CD4-positive, alpha-beta T cell treated with Interleukin-6 for 4 hours (primary cell): ENCODE measurements around the gene CYP21A2.
"Not testable (repeated sequence)": the region's sequence is repeated elsewhere in the genome, so short reads cannot be mapped to it uniquely, and the experiment has no call there.

ENCODE experiments used
- DNase-seq: peaks from one replicate; pipeline ENCODE4 v3.0.0-alpha.2; 2020; ENCODE audit warnings: mixed read lengths

Gene CYP21A2

GRCh38 chr6:32055756-32056155 is 17.5 kb downstream of the CYP21A2 start:
- DNase-seq = not testable (repeated sequence)

DNA sequence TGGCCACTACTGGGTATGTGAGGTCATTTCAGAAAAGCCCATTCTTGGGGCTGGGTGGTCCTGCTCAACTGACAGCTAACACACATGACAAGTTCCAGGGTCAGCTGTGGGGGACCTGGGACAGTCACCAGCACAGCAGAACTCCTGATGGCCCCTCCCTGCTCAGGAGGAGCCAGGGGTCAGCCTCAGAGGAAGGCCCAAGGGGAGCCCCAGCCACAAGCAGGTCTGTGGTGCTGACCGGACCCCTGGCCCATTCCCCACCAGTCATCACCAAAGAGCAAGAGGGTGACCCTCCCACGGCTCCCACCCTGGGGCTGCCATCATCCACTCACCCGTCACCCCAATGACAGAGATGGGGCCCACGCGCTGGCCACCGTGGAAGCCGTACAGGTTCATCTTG is 18.0 kb downstream of the CYP21A2 start:
- no peak for DNase-seq

- no peak for DNase-seq
Observed at GRCh38 chr6:32057966-32058365, 19.8 kb downstream of the CYP21A2 start.

GRCh38 chr6:32058511-32058963 is 20.3 kb downstream of the CYP21A2 start:
- no peak for DNase-seq

- no peak for DNase-seq
Observed at GRCh38 chr6:32060966-32061655, 22.9 kb downstream of the CYP21A2 start.

DNA sequence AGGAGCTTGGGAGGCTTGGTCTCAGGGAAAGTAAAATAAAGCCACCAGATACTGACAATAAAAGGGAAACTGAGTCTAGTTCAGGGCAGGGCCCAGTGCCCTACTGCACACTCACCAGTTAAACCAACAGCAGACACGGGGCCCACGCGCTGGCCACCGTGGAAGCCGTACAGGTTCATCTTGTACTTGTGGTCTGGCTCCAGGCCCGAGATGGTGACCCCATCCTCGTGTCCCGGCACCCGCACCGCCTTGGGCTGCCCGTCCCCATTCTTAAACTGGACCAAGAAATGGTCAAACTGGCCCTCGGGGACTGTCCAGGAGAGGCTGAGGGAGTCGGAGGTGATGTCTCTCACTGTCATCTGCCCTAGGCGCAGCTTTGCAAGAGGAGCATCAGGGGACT is 26.5 kb downstream of the CYP21A2 start:
- DNase-seq = no peak

DNA sequence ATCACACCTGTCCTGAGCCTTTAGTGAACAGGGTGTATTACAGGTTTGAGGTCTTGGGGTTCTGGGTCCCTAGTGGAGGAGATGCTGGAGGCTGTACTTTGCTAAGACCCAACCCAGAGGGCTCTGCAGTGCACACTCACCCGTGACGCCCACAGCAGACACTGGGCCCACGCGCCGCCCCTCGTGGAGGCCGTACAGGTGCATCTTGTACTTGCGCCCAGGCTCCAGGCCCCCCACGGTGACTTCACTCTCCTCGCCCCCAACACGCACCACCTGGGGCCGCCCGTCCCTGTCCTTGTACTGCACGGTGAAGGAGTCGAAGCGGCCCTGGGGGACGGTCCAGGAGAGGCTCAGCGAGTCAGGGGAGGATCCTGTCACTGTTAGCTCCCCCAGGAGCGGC is 29.3 kb downstream of the CYP21A2 start:
- DNase-seq = not testable (repeated sequence)

GRCh38 chr6:32068315-32068714 is 30.1 kb downstream of the CYP21A2 start:
- DNase-seq = not testable (repeated sequence)

DNA sequence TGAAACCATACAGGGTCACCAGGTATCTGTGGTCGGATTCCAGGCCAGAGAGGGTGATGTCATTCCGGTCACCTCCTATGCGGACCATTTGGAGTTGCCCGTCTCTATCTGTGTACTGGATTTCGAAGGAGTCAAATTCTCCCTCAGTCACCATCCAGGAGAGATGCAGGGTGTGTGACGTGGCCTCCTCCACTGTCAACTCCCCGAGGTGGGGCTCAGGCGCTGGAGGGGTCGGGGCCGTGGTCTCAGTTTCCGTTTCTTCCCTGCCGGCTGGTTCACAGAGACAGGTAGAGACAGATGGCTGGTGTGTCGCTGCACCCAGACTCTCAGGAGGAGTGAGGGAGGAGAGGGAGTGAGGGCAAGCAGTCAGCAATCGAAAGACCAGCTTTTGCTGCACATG is 30.7 kb downstream of the CYP21A2 start:
- no peak for DNase-seq

DNA sequence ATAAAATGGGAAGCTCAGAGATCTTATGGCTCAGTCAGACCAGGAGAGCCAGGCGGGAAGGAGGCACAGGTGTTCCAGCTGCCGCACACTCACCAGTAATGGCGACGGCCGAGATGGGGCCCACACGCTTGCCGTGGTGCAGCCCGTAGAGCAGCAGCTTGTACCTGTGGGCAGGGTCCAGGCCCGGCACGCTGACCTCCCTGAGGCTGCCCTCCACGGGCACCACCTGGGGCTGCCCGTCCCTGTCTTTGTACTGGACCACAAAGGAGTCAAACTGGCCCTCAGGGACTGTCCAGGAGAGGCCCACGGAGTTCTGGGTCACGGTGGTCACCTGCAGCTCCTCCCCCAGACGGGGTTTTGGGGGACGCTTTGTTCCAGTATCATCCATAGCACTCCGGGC is 31.2 kb downstream of the CYP21A2 start:
- no peak for DNase-seq

GRCh38 chr6:32069878-32070515 is 31.8 kb downstream of the CYP21A2 start:
- no peak for DNase-seq

DNA sequence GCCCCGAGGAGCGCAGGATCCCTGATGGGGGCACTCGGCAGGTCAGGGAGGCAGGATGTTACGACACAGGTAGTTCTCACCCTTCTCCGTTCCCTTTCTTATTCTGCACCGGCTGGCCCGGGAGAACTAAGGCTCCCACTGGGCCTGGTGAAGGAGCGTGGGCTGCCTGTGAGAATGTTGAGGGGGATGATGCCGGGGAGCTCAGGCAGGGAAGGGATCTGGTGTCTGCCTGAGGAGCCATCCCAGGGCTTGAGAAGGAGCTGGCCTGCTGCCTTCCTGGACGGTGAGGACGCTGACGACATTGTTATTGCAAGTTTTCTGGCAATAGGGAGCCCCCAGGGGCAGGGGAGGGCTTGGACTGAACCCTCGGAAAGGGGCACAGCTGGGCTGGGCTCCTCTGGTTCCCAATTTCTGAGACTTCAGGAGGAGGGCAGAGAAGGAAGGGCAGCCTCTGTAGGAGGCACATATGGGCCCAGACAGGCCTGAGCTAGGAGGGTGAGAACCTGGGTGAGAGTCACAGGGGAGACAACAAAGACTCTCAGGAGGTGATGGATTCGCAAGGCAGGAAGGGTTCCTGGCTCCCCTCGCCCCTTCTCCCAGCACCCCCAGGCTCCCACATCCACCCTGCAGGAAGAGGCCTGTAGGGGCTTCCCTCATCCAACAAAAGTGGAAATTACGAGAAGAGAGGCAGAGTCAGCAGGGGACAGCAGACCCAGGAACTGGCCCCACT is 32.8 kb downstream of the CYP21A2 start:
- no peak for DNase-seq

- DNase-seq = no peak
Observed at GRCh38 chr6:32073101-32073500, 34.9 kb downstream of the CYP21A2 start.

DNA sequence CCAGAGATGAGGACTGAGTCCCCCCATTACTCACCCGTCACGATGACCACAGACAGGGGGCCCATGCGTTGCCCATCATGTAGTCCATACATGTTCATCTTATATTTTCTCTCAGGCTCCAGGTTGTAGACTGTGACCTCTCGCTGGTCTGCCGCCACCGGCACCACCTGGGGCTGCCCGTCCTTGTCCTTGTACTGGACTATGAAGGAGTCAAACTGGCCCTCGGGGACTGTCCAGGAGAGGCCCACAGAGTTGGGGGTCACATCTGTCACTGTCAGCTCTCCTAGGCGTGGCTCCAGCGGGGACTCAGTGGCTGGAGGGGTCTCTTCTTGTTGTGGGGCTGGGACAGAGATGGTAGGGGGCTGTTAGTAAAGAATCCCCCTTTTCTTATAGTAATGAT is 35.4 kb downstream of the CYP21A2 start:
- no peak for DNase-seq

GRCh38 chr6:32074996-32075532 is 36.8 kb downstream of the CYP21A2 start:
- no peak for DNase-seq

DNA sequence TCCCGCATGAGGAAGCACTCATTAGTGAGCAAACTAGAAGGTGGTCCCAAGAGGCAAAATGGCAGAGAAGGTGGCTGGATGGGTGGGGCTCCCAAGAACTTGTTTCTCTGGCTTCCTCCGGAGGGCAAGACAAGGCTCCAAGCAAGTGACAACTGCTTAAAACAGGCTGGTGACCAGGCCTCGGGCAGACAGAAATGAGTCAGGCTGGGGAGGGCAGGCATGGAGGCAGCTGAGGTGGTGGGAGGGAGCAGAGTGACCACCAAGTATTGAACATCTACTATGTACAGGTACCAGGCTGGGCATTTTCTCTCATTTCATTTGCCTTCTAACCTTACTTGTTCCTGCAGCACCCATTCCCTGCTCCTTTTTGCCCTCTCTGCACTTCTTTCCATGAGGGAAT is 37.6 kb downstream of the CYP21A2 start:
- no peak for DNase-seq

GRCh38 chr6:32076321-32076809 is 38.1 kb downstream of the CYP21A2 start:
- DNase-seq = no peak

DNA sequence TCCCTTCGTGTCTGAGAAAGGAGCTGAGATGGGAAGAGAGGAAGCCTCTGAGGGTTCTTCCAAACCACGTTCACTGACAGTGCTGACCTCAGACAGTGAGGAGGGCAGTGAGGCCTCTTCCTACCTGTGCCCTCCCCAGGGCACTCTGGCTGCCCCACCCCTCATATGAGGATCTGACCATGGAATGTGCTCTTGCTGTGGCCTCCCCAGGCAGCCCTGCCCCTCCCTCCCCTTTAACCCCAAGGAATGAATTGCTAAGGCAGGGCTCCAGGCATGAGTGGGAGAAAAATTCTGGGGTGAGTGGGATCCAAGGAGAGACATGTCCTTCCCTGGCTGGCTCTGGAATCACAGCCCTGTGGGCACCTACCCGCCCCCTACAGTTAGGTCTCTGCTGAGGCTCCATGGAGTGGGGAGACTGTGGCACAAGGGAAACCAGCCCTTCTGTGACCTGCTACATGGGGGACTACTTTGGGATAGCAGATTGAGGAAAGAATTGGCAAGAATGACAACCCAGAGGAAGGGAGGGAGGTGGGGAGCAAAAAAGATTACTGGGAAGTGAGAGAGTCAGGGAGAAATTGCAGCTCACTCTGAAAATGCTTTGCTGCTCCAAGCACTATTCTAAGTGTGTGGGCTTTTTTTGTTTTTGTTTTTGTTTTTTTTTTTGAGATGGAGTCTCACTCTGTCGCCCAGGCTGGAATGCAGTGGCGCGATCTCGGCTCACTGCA is 41.5 kb downstream of the CYP21A2 start:
- DNase-seq = no peak

- no peak for DNase-seq
Observed at GRCh38 chr6:32081168-32081990, 43.2 kb downstream of the CYP21A2 start.

- DNase-seq = no peak
Observed at GRCh38 chr6:32082478-32082877, 44.3 kb downstream of the CYP21A2 start.

GRCh38 chr6:32082935-32083334 is 44.7 kb downstream of the CYP21A2 start:
- DNase-seq = no peak
